ENCODE measurements around the gene SRSF9.
"Not testable (repeated sequence)": the region's sequence is repeated elsewhere in the genome, so short reads cannot be mapped to it uniquely, and the experiment has no call there.

Gene SRSF9

GRCh38 chr12:120446844-120447178, 22.7 kb downstream of the SRSF9 start:
- DNase-seq, result not testable (repeated sequence)

- DNase-seq, result peak; percentile 70
Measured at GRCh38 chr12:120445911-120446843, 23.4 kb downstream of the SRSF9 start, which contains the start of the genes GATC and TRIAP1. Gene GATC, plus strand, starts transcription at chr12:120446444. Its CDS starts 37 bp downstream, at chr12:120446481. Gene TRIAP1, minus strand, starts transcription at chr12:120446384. Its CDS starts 12 bp downstream, at chr12:120446372.

GRCh38 chr12:120444676-120445075, 24.9 kb downstream of the SRSF9 start:
- no peak for DNase-seq

DNA sequence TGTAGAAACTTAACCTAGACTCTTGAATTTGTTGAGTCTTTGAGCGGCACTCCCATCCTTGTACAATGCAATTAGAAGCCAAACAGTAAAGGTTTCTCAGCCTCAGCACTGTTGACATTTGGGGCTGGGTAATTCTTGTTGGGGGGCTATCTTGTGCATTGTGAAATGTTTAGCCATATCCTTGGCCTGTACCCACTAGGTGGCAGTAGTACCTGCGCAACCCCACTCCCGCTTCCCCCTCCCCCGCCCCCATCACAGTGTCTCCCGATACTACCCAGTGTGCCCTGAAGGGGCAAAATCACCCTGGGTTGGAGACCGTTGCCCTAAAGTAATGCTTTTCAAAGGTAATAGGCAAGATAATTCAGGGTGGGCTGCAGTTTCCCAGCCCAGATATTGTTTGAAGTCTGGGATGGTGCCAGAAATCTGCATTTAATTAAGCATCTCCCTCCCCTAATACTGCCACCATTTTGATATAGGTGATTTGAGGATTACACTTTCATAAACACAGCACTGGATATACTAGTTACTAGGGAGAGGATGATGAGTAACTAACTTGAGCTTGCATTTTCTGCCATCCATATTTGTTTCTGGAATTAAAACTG, 29.8 kb downstream of the SRSF9 start:
- DNase-seq, result peak; percentile 34

- DNase-seq, result no peak
Measured at GRCh38 chr12:120438495-120439198, 30.9 kb downstream of the SRSF9 start.

DNA sequence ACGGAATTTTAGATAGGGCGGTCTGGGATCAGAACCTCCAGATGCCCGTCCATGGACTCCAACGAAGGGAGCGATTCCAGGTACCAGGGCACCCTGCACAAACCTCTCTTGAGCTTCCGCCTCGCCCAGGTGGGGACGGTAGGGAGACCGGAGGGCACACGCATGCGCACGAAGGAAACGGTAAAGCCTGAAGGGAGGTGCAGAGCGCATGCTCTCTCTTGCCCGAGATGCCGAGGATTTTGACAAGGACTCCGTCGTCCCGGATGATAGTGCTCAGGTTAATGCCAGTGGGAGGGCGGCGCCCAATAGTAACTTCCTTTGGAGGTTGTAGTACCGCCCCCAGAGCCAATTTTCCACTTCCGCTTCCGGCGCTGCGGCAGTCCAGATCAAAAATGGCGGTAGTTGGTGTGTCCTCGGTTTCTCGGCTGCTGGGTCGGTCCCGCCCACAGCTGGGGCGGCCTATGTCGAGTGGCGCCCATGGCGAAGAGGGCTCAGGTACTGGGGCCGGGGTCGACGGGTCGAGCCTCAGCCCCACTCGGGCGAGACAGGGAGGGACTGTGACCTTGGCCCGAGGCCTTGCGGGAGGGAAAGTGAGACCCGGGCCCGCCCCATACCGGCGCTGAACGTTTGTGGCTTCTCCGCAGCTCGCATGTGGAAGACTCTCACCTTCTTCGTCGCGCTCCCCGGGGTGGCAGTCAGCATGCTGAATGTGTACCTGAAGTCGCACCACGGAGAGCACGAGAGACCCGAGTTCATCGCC, 31.6 kb downstream of the SRSF9 start, which contains the start of gene COX6A1:
Gene COX6A1, plus strand, starts transcription at position 379 of the 760 bp plus-strand sequence. Its CDS starts 14 bp downstream, at position 393.
- DNase-seq, result peak; percentile 100

- no peak for DNase-seq
Measured at GRCh38 chr12:120432772-120433525, 36.6 kb downstream of the SRSF9 start.

DNA sequence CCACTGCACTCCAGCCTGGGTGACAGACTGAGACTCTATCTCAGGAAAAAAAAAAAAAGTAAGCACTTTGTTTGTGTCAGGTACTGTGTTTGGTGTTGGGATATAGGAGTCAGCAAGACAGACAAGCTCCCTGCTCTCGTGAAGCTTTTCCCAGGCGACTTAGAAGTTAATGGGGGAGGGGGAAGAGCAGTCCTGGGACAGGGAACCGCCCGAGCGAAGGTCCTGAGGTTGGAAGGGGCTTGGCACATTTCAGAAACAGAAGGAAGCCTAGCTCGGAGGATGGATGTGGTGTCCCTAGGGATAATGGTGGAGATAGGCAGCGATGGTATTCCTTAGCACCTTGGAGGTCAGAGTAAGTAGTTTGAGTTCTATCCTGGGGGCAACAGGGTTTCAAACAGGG, 40.2 kb downstream of the SRSF9 start:
- DNase-seq, result no peak

- no peak for DNase-seq
Measured at GRCh38 chr12:120428597-120429229, 40.8 kb downstream of the SRSF9 start.

GRCh38 chr12:120425797-120426196, 43.8 kb downstream of the SRSF9 start:
- no peak for DNase-seq

DNA sequence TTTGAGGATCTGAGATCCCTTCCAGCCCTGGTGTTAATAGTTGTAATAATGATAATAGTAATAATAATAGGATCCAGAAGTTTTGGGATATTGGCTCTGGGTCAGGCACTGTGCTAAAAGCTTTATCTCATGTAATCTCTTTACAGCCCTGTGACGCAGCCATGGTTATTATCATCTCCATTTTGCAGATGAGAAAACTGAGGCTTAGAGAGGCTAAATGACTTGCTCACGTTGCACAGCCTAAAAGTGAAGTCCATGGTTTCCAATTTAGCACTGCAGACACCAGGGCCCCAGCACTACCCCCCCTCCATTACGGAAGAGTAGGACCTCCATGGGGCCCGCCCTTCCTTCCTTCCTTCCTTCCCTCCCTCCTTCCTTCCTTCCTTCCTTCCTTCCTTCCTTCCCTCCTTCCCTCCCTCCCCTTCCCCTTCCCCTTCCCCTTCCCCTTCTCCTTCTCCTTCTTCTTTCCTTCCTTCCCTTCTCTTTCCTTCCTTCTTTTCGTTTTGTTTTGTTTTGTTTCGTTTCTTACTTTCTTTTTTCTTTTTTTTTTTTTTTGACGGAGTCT, 46.6 kb downstream of the SRSF9 start:
- DNase-seq, result no peak

DNA sequence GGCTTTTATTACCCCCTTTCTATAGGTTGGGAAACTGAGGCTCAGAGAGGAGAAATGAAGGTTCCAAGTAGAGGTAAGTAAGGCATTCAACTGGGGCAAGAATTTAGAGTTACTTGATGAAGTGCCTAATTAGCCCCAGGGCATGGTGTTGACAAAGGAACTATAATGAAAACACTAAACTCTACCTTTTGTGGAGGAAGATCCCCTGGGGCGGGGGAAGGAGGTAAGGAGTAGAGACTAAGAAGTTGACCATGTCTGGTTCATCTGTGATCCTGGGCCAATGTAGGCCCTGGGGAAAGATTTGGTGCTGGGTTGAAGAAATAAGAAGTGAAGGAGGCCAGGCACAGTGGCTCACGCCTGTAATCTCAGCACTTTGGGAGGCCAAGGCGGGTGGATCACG, 47.8 kb downstream of the SRSF9 start:
- DNase-seq, result no peak

- DNase-seq, result no peak
Measured at GRCh38 chr12:120417917-120418580, 51.5 kb downstream of the SRSF9 start.

- DNase-seq, result no peak
Measured at GRCh38 chr12:120416490-120417216, 52.9 kb downstream of the SRSF9 start.

DNA sequence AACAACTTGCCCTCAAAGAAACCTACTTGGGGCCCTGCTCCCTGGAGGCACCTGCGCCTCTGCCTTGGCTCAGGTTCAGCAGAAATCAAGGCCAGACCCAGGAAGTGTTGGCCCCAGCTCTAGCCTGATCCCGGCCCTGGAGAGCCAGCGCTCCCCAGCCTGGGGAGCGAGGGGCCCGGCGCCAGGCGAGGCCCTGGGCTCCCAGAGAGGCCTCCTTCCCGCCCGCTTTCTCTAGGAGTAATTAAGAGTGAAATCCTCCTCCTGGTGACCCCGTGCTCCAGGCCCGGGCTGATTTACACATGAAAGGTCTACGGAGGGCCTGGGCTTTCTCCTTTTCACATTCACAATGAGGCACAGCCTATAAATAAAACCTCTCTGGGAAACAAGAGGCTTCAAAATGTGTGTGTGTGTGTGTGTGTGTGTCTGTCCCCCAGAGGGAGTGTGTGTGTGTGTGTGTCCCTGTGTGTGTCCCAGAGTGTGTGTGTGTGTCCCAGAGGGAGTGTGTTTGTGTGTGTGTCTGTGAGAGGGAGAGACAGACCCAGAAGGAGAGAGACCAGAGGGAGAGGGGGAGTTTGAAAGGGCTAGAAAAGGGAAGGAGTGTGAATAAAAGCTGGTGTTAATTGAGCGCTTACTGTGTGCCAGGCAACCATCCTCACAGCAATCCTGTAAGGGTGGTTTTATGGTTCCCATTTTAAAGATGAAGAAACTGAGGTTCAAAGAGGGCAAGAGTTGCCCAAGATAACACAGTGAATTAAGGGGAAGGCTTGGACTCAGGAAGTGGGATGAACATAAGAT, 55.5 kb downstream of the SRSF9 start:
- peak; percentile 32 for DNase-seq

DNA sequence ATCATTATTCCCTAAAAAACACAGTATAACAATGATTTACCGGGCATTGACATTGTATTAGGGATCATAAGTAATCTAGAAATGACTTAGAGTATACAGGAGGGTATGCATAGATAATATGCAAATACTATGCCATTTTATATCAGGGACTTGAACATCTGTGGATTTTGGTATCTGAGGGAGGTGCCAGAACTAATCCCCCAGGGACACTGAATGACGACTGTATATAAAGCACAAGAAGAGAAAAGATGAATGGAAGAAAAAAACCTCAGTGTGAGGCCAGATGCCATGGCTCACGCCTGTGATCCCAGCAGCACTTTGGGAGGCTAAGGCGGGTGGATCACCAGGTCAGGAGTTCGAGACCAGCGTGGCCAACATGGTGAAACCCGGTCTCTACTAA, 57.1 kb downstream of the SRSF9 start:
- DNase-seq, result no peak
